Uterus (tissue), 4 donors: Measurements from ENCODE around the gene CDH22. TPM values are rescaled to one million over a fixed set of nuclear protein-coding genes. Genes with fewer than 3 reads are reported as not detected.

ENCODE experiments used
- DNase-seq, 2 donors: peaks; one replicate each; pipeline ENCODE4 v3.0.0-alpha.2; 2019 to 2020
- H3K27ac ChIP-seq, 2 donors: fragments of 200-600 bp; sonication (generic); 1 replicate in 1 of 2; 2 replicates in 1 of 2; pipeline ENCODE4 v1.5.1; 2016 to 2018
- H3K27me3 ChIP-seq, 2 donors: fragments of 200-600 bp; sonication (generic); one replicate each; pipeline ENCODE4 v1.5.1; 2018 to 2019; ENCODE audit warnings: control low read depth in 1 of 2
- H3K36me3 ChIP-seq, 2 donors: fragments of 200-600 bp; sonication (generic); one replicate each; pipeline ENCODE4 v1.5.1; 2019; ENCODE audit warnings: control low read depth in 1 of 2
- H3K4me1 ChIP-seq, 2 donors: fragments of 200-600 bp; sonication (generic); one replicate each; pipeline ENCODE4 v1.5.1; 2018 to 2019; ENCODE audit warnings: control low read depth in 1 of 2
- H3K4me3 ChIP-seq, 2 donors: fragments of 200-600 bp; sonication (generic); 1 replicate in 1 of 2; 2 replicates in 1 of 2; pipeline ENCODE4 v1.5.1; 2018 to 2019; ENCODE audit warnings: mild to moderate bottlenecking in 1 of 2
- H3K9me3 ChIP-seq, 2 donors: fragments of 200-600 bp; sonication (generic); one replicate each; pipeline ENCODE4 v1.5.1; 2019; ENCODE audit warnings: control low read depth in 1 of 2
- CTCF ChIP-seq, 4 experiments: fragments of 200-600 bp in 2 of 4; fragments of 450-650 bp in 2 of 4; sonication (generic) in 2 of 4; IDR thresholded peaks; one replicate each; pipeline ENCODE4 v1.5.1; 2016 to 2019; ENCODE audit warnings: antibody characterized with exemption in 4 of 4, mild to moderate bottlenecking in 2 of 4, moderate library complexity in 1 of 4
- POLR2A ChIP-seq, 2 donors: fragments of 450-650 bp; IDR thresholded peaks; one replicate each; pipeline ENCODE4 v1.6.1; 2016; ENCODE audit warnings: antibody characterized with exemption in 2 of 2, mild to moderate bottlenecking in 1 of 2, moderate library complexity in 1 of 2
- intact Hi-C: fragments of 100-400 bp; cut with DNase I; formaldehyde crosslinking; loops from one replicate; pipeline ENCODE4 v1.15.1; 2023; ENCODE audit warnings: low total_unique reads
- total RNA-seq, 4 donors: library from RNA; depleted of rRNA in 3 of 4; stranded (reverse); fragments of >200 nt in 3 of 4; gene quantifications; one replicate each; pipeline versions ENCODE4 v1.1.0 to v1.2.4, GENCODE V29; 2014 to 2023
- donor health status: DM: yes; HTN: yes; CAD: no.

The CDH22 gene
- total RNA-seq, 4 donors from 2014 or later, result 0.48 to 0.49 TPM; not detected in 2

GRCh38 chr20:46354207-46354555 is 45.9 kb upstream of the CDH22 start:
- Histone ChIP-seq H3K36me3 (no peaks in the 10 kb centered on the region), H3K9me3 (no peaks in the 10 kb centered on the region), H3K27ac (no peak overlapping the region), H3K4me1 (peaks cover 4 to 8% of the 10 kb centered on the region in 2 donors), H3K4me3 (no peak overlapping the region), H3K27me3 (no peaks in the 10 kb centered on the region)
- intact Hi-C loops, result no loop called here
- no peak for DNase-seq
- TF ChIP-seq POLR2A (IDR thresholded peaks at IDR 0.05) (no peak), CTCF (IDR thresholded peaks at IDR 0.05) (no peak)

GRCh38 chr20:46353500-46354206 is 45.4 kb upstream of the CDH22 start:
- no peaks in the 10 kb centered on the region for H3K36me3 ChIP-seq
- no peaks in the 10 kb centered on the region for H3K27me3 ChIP-seq
- intact Hi-C loops, result no loop called here
- no peak for TF ChIP-seq CTCF (IDR thresholded peaks at IDR 0.05)
- no peak for TF ChIP-seq POLR2A (IDR thresholded peaks at IDR 0.05)
- no peak overlapping the region for H3K27ac ChIP-seq
- no peaks in the 10 kb centered on the region for H3K9me3 ChIP-seq
- peaks cover 4 to 8% of the 10 kb centered on the region in 2 donors for H3K4me1 ChIP-seq
- no peak for DNase-seq
- no peak overlapping the region for H3K4me3 ChIP-seq

GRCh38 chr20:46352370-46352938 is 44.2 kb upstream of the CDH22 start:
- Histone ChIP-seq H3K4me3 (no peak overlapping the region), H3K27me3 (no peaks in the 10 kb centered on the region), H3K27ac (no peak overlapping the region), H3K9me3 (no peaks in the 10 kb centered on the region), H3K36me3 (no peaks in the 10 kb centered on the region), H3K4me1 (peaks cover 4 to 8% of the 10 kb centered on the region in 2 donors)
- DNase-seq, result no peak
- intact Hi-C loops, result no loop called here
- TF ChIP-seq CTCF (IDR thresholded peaks at IDR 0.05) (no peak), POLR2A (IDR thresholded peaks at IDR 0.05) (no peak)

- intact Hi-C loops, result no loop called here
- no peaks in the 10 kb centered on the region for H3K36me3 ChIP-seq
- H3K27me3 ChIP-seq, result no peaks in the 10 kb centered on the region
- H3K4me3 ChIP-seq, result no peak overlapping the region
- no peak overlapping the region for H3K27ac ChIP-seq
- TF ChIP-seq CTCF (IDR thresholded peaks at IDR 0.05), result no peak
- TF ChIP-seq POLR2A (IDR thresholded peaks at IDR 0.05), result no peak
- peaks cover 0 to 4% of the 10 kb centered on the region in 2 donors for H3K4me1 ChIP-seq
- H3K9me3 ChIP-seq, result no peaks in the 10 kb centered on the region
- DNase-seq, result no peak
These were observed 43.2 kb upstream of the CDH22 start for GRCh38 chr20:46351357-46352058.

GRCh38 chr20:46350986-46351267 is 42.6 kb upstream of the CDH22 start:
- intact Hi-C loops, result no loop called here
- TF ChIP-seq POLR2A (IDR thresholded peaks at IDR 0.05) (no peak), CTCF (IDR thresholded peaks at IDR 0.05) (no peak)
- H3K27me3 ChIP-seq, result no peaks in the 10 kb centered on the region
- peaks cover 0 to under 1% of the 10 kb centered on the region in 2 donors for H3K4me1 ChIP-seq
- no peak for DNase-seq
- H3K4me3 ChIP-seq, result no peak overlapping the region
- H3K27ac ChIP-seq, result no peak overlapping the region
- no peaks in the 10 kb centered on the region for H3K9me3 ChIP-seq
- no peaks in the 10 kb centered on the region for H3K36me3 ChIP-seq
